Astrocyte of the spinal cord (primary cell): ENCODE results near the gene LRRC4B.
A peak's percentile ranks its signal among the peaks of the same experiment; 100 is the strongest.

Experiments used
- DNase-seq: peaks from one replicate; pipeline ENCODE4 v3.0.0; 2011; ENCODE audit warnings: low read depth, low spot score
- H3K4me3 ChIP-seq: 2 replicates; pipeline ENCODE4 v1.5.1; 2011; ENCODE audit warnings: low read depth, mild to moderate bottlenecking, low read length, moderate library complexity
- in situ Hi-C: cut with HindIII; loops from 2 replicates; pipeline ENCODE4 v1.10.0; 2017; ENCODE audit warnings: low sequenced_read_pairs
- TF ChIP-seq, protein P1 (sequence below): IDR thresholded peaks from 2 replicates; pipeline ENCODE4 v1.5.1; 2012; ENCODE audit warnings: low read depth, mild to moderate bottlenecking, low read length, inconsistent platforms

LRRC4B gene

DNA sequence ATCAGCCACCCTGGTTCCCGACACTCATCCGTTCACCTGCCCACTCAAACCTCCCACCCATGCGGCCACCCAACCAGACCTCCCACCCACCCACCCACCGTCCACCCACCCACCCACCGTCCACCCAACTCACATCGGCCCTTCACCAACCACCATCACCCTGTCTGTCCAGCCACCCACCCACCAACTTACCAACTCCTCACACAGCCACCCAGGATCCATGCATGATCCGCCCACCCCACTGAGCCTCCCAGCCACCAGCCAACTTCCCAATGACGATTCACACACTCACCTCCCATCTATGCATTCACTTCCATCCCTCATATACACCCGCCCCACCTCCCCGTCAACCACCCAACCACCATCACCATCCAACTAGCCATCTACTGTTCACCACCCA, 61.5 kb downstream of the LRRC4B start:
- H3K4me3 ChIP-seq = no peak overlapping the region
- DNase-seq = no peak
- in situ Hi-C loops = no loop called here
- TF ChIP-seq, protein P1, sequence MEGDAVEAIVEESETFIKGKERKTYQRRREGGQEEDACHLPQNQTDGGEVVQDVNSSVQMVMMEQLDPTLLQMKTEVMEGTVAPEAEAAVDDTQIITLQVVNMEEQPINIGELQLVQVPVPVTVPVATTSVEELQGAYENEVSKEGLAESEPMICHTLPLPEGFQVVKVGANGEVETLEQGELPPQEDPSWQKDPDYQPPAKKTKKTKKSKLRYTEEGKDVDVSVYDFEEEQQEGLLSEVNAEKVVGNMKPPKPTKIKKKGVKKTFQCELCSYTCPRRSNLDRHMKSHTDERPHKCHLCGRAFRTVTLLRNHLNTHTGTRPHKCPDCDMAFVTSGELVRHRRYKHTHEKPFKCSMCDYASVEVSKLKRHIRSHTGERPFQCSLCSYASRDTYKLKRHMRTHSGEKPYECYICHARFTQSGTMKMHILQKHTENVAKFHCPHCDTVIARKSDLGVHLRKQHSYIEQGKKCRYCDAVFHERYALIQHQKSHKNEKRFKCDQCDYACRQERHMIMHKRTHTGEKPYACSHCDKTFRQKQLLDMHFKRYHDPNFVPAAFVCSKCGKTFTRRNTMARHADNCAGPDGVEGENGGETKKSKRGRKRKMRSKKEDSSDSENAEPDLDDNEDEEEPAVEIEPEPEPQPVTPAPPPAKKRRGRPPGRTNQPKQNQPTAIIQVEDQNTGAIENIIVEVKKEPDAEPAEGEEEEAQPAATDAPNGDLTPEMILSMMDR = no peak

DNA sequence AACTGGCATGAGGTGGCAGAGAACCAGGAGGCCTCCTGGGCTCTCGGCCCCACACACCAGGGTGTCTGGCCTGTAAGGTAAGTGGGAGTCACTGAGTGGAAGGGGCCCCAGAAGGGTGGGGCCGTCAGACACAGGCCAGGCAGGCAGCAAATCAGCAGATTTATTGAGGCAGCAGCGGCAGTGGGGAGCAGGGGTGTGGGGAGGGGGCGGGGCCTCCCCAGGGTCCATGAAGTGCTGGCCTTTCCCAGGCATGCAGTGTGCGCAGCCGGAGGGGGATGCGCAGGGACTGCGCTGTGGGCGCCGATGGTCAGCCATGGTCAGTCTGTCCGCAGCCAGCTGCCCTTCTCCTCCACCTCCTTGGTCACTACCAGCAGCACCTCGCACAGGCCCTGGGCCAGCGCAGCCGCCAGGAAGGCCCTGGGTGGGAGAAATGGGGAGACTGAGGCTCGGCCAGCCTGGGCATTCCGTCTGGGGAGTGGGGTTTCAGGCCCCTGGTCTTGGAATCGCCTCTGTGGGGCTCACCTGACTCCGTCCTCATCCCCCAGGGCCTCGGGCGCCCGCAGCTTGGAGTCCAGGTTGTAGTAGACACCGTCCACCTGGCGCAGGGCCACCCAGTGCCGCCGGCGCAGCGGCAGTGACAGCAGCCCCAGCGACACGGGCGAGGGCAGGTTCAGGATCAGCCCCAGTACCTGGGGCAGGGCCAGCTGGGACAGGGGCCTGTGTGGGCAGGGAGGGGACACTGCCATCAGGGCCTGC, 62.2 kb downstream of the LRRC4B start:
- TF ChIP-seq, protein P1 = no peak
- DNase-seq = no peak
- in situ Hi-C loops = no loop called here
- no peak overlapping the region for H3K4me3 ChIP-seq

DNA sequence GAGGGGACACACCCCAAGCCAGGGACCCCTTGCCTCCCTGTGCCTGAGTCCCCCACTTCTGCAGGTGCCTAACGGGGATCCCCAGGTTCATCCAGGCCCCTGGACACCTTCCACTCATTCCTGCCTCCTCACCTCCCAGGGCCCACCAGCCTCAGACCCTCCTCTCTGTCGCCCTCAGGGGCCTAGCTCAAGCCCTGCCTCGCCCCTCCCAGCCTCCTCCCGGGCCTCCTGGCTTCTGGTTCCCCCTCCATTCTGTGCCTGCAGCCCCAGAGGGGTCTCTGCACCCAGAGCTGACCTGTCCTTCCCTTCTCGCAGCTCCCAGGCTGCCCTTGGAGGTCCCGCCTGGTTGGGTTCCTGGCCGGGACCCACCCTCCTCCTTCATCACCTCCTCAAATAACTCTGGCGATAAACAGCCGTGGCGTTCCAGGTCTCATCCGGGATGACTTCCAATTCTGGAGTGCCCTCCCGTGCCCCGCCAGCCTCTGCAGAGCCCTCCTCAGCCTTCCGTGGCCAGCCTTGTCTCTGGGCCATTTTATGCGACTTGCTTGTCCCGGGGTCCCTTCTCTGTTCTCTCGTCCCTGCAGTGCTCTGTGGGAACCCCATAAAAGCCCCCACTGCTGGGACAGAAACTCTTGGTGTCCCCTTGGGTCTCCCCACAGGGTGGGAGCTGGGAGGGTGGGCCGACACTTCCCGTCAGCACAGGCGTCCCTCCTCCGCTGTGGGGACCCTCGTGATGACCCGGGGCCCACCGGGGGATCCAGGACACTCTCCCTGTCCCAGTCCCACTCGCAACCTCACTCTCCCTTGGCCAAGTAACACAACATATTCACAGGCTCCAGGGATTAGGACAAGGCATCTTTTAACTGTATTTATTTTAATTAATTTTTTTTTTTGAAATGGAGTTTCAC, 66.4 kb downstream of the LRRC4B start:
- in situ Hi-C loops = no loop called here
- TF ChIP-seq, protein P1 = no peak
- no peak for DNase-seq
- H3K4me3 ChIP-seq = no peak overlapping the region

DNA sequence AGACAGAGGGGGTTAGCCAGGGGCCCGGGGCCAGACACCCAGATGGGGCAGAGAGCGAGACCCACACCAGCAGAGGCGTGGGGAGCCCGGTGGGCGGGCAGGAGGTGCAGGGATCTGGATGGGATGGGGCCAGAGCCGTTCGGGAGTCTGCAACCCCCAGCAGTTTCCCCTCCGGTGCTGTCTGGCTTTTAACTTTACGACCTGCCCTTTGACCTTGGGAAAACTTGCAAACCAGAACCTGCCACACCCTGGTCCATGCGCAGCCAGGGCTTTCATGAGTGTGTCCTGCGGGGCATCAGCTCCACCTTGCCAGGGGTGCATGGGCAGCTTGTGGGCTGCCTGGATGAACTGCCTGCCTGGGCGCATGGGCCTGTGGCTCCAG, 67.1 kb downstream of the LRRC4B start:
- no peak for DNase-seq
- in situ Hi-C loops = no loop called here
- TF ChIP-seq, protein P1 = no peak
- no peak overlapping the region for H3K4me3 ChIP-seq

DNA sequence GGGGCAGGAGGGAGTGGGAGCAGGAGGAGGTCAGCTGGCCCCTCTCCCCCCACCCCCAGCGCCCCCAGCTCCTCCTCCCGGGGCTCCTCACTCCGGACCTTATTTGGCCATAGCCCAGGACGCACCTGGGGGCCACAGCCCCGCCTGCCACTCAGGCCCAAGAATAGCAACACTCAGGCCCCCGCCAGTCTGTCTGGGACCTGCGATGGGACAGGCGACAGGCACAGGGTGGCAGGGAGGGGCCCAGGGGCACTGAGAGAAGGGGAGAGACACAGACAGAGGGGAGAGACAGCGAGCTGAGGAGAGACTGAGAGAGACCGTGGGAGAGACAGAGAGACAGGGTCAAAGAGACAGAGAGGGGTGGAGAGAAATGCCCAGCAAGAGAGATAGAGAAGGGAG, 67.5 kb downstream of the LRRC4B start:
- in situ Hi-C loops = no loop called here
- H3K4me3 ChIP-seq = no peak overlapping the region
- TF ChIP-seq, protein P1 = no peak
- DNase-seq = no peak

DNA sequence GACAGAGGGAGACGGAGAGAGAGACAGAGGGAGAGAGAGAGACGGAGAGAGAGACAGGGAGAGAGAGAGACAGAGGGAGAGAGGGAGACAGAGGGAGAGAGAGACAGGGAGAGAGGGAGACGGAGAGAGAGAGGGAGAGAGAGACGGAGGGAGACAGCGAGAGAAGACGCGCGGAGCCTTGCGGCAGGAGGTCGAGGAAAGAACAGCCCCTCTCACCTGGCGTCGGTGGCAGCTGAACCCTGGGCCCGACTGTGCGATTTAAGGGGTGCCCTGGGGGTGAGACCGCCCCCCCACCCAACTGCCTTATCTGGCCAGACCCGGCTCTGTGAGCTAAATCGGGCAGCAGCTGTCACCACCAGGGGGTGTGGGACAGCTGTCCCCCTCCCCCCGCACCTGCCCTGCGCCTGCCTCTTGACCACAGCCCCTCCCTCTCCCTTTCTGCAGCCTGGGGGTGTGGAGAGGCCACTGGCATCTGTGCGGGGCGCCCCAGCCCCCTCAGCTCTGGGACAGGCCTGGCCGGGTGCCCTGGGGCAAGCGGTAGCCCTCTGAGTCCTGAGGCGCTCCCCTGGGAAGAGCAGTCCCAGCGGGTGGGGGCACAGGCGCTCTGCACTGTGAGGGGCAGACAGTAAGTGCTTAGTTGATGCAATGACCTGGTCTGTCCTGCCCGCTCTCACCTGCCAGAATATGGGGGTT, 68.0 kb downstream of the LRRC4B start:
- TF ChIP-seq, protein P1 = peak; percentile 24
- no peak overlapping the region for H3K4me3 ChIP-seq
- no peak for DNase-seq
- in situ Hi-C loops = no loop called here
